Type B pancreatic cell (in vitro differentiated cells): ENCODE results near the gene MEGF8. TPM values are rescaled to one million over a fixed set of nuclear protein-coding genes. Genes with fewer than 3 reads are reported as not detected.

ENCODE experiments used
- DNase-seq: peaks from one replicate; pipeline ENCODE4 v3.0.0; 2021; ENCODE audit warnings: mixed read lengths; ENCODE audit not compliant: unreplicated experiment; ENCODE audit errors: extremely low spot score
- H3K27ac Mint-ChIP-seq: 2 replicates; pipeline ENCODE4 v1.8.0; 2021; ENCODE audit warnings: mild to moderate bottlenecking, mixed read lengths
- H3K27me3 Mint-ChIP-seq: 2 replicates; pipeline ENCODE4 v1.8.0; 2021; ENCODE audit warnings: mixed read lengths
- H3K36me3 Mint-ChIP-seq: 2 replicates; pipeline ENCODE4 v1.8.0; 2021; ENCODE audit warnings: mixed read lengths
- H3K4me1 Mint-ChIP-seq: one replicate; pipeline ENCODE4 v1.8.0; 2021; ENCODE audit warnings: mixed read lengths; ENCODE audit not compliant: unreplicated experiment
- H3K4me3 Mint-ChIP-seq: 2 replicates; pipeline ENCODE4 v1.8.0; 2021; ENCODE audit warnings: mild to moderate bottlenecking, mixed read lengths
- H3K9me3 Mint-ChIP-seq: 2 replicates; pipeline ENCODE4 v1.8.0; 2021; ENCODE audit warnings: mixed read lengths
- total RNA-seq: library from RNA; stranded (reverse); gene quantifications from 2 replicates; pipeline ENCODE4 v1.2.1, GENCODE V29; 2021; ENCODE audit warnings: low replicate concordance
- TF ChIP-seq, protein P1 (sequence below): fragments of 200-600 bp; sonication (generic); conservative IDR thresholded peaks from 2 replicates; pipeline ENCODE4 v1.5.0; 2021; ENCODE audit warnings: antibody characterized with exemption, mild to moderate bottlenecking

The MEGF8 gene
- total RNA-seq, 1 donor from 2014 or later, result 49.5 TPM

GRCh38 chr19:42293948-42294347 lies 31.5 kb upstream of the MEGF8 start:
- Mint-ChIP-seq H3K4me3 (no peak overlapping the region), H3K9me3 (no peaks in the 10 kb centered on the region), H3K27ac (no peak overlapping the region), H3K36me3 (peaks cover 8% of the 10 kb centered on the region), H3K27me3 (no peaks in the 10 kb centered on the region), H3K4me1 (peaks cover 8% of the 10 kb centered on the region)
- DNase-seq, result no peak
- TF ChIP-seq, protein P1, sequence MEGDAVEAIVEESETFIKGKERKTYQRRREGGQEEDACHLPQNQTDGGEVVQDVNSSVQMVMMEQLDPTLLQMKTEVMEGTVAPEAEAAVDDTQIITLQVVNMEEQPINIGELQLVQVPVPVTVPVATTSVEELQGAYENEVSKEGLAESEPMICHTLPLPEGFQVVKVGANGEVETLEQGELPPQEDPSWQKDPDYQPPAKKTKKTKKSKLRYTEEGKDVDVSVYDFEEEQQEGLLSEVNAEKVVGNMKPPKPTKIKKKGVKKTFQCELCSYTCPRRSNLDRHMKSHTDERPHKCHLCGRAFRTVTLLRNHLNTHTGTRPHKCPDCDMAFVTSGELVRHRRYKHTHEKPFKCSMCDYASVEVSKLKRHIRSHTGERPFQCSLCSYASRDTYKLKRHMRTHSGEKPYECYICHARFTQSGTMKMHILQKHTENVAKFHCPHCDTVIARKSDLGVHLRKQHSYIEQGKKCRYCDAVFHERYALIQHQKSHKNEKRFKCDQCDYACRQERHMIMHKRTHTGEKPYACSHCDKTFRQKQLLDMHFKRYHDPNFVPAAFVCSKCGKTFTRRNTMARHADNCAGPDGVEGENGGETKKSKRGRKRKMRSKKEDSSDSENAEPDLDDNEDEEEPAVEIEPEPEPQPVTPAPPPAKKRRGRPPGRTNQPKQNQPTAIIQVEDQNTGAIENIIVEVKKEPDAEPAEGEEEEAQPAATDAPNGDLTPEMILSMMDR, result no peak

- no peak for DNase-seq
- no peak overlapping the region for H3K4me3 Mint-ChIP-seq
- H3K4me1 Mint-ChIP-seq, result peaks cover 8% of the 10 kb centered on the region
- H3K27ac Mint-ChIP-seq, result no peak overlapping the region
- no peaks in the 10 kb centered on the region for H3K27me3 Mint-ChIP-seq
- TF ChIP-seq, protein P1, result no peak
- no peaks in the 10 kb centered on the region for H3K9me3 Mint-ChIP-seq
- peaks cover 8% of the 10 kb centered on the region for H3K36me3 Mint-ChIP-seq
Observed at GRCh38 chr19:42294471-42295137, 30.8 kb upstream of the MEGF8 start.

GRCh38 chr19:42295342-42295741 lies 30.1 kb upstream of the MEGF8 start:
- TF ChIP-seq, protein P1, result no peak
- H3K4me3 Mint-ChIP-seq, result no peak overlapping the region
- H3K36me3 Mint-ChIP-seq, result peaks cover 11% of the 10 kb centered on the region
- peaks cover 8% of the 10 kb centered on the region for H3K4me1 Mint-ChIP-seq
- no peaks in the 10 kb centered on the region for H3K27me3 Mint-ChIP-seq
- H3K9me3 Mint-ChIP-seq, result no peaks in the 10 kb centered on the region
- no peak overlapping the region for H3K27ac Mint-ChIP-seq
- DNase-seq, result no peak

DNA sequence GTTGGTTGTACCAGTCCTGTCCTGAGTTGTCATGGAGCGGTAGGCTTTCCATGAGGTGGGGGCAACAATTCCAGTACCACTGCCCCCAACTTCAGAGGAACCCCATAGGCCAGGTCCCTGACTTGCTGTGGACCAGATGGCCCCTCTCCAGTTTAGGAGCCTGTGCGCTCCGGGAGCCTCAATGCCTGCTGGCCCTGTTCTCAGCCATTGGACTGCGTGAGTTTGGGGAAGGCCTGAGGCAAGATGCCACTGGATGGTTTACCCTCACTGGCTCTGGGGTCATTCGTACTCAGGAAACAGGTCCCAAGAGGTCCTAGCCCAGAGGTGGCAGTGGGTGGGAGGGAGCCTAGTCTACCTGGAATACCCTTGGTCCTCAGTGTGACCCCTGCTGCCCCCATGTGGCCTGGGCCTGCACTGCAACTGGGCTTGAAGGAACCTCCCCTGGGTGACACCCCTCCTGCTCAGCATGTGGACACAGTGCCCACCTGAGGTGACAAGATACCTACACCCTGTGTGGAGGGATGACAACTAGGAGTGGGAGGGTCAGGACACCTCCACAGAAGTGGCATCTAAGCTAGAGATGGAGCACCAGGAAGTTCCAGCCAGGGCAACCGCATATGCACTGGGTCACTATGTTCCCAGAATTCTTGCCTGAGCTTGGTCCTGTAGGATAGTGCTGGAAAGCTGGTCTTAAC lies 29.5 kb upstream of the MEGF8 start:
- peaks cover 11% of the 10 kb centered on the region for H3K36me3 Mint-ChIP-seq
- peak; percentile 88 for DNase-seq
- H3K27ac Mint-ChIP-seq, result no peak overlapping the region
- TF ChIP-seq, protein P1, result peak; percentile 89
- H3K27me3 Mint-ChIP-seq, result no peaks in the 10 kb centered on the region
- no peak overlapping the region for H3K4me3 Mint-ChIP-seq
- no peaks in the 10 kb centered on the region for H3K9me3 Mint-ChIP-seq
- peaks cover 8% of the 10 kb centered on the region for H3K4me1 Mint-ChIP-seq

- Mint-ChIP-seq H3K36me3 (peaks cover 6% of the 10 kb centered on the region), H3K4me3 (peak overlapping the region; percentile 62), H3K4me1 (peaks cover 4% of the 10 kb centered on the region), H3K27me3 (no peaks in the 10 kb centered on the region), H3K9me3 (no peaks in the 10 kb centered on the region), H3K27ac (no peak overlapping the region)
- TF ChIP-seq, protein P1, result no peak
- no peak for DNase-seq
Observed at GRCh38 chr19:42297039-42297438, 28.4 kb upstream of the MEGF8 start.
